Right forelimb (tissue), 1 donor: ENCODE data around the gene EFCAB9.
A peak's percentile ranks its signal among the peaks of the same experiment; 100 is the strongest.

Source experiments
- DNase-seq: peaks from one replicate; pipeline ENCODE4 v3.0.0-alpha.2; 2018

EFCAB9 gene

GRCh38 chr5:172166030-172166826 is 27.7 kb upstream of the EFCAB9 start:
- DNase-seq: no peak

- DNase-seq: no peak
These were observed 26.1 kb upstream of the EFCAB9 start for GRCh38 chr5:172167895-172168294.

- DNase-seq: no peak
These were observed 25.7 kb upstream of the EFCAB9 start for GRCh38 chr5:172168311-172168710.

GRCh38 chr5:172169216-172169615 is 24.8 kb upstream of the EFCAB9 start:
- DNase-seq: no peak

DNA sequence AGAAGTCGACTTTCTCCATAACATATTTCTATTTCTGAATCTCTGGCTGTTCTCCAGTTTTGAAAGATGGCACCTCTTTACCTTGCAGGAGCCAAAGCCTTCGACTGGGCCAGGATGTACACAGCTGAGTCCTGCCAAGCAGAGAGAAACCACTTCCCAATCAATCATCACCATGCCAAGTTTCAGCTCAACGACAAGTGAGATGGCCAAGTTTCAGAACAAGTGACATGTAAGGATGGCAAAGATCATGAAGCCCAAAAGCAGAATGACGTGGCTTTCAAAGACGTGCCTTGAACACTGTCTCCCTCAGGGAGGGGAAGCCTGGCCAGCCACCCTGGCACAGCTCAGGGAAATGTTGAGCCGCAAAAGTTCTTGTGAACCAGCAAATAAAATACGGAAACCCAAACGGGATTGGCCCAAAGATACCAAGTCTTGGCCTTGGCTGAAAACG is 23.7 kb upstream of the EFCAB9 start:
- DNase-seq: no peak

DNA sequence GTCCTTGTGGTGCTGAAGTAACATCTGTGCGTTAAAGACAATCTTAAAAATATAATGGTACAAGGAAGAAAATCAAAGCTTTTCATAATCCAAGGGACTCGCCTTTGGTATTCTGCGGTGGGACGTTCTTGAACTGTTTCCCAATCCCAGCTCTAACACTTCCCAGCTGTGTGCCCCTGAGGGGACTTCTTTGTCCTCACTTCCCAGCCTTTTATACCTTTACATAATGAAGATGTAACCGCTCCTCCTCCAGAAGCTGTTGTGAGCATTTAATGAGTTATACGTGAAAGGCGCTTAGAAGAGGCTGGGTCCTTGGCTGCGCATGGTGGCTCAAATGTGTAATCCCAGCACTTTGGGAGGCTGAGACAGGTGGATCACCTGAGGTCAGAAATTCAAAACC is 22.9 kb upstream of the EFCAB9 start:
- no peak for DNase-seq

DNA sequence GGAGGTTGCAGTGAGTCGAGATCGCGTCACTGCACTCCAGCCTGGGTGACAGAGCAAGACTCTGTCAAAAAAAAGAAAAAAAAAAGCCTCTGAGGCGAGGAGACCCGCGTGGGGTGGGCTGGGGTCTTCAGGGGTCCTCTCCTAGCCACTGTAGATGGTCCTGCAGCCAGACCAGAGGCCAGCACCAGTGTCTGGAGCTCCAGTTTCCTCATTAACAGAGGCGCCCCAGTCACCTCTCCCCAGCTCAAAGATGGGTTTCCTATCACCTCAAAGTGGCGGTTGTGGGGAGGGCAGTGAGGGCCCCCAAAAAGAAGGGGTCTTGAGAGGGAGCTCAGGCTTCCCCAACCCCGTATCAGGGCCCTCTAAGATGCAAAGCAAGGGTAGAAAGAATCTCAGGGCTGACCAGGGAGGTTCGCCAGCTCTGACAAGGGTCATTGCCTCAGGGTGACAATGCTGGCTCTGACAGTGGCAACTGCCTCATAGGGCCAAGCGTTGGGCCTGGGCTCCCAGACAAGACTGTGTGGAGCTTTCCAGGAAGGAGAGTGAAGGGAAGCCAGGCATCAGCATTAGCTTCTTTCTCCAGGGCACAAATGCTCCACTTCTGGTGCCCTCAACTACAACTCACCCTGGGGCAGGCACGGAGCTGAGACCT is 20.9 kb upstream of the EFCAB9 start:
- DNase-seq: no peak

- DNase-seq: no peak
These were observed 20.3 kb upstream of the EFCAB9 start for GRCh38 chr5:172173564-172174153.

DNA sequence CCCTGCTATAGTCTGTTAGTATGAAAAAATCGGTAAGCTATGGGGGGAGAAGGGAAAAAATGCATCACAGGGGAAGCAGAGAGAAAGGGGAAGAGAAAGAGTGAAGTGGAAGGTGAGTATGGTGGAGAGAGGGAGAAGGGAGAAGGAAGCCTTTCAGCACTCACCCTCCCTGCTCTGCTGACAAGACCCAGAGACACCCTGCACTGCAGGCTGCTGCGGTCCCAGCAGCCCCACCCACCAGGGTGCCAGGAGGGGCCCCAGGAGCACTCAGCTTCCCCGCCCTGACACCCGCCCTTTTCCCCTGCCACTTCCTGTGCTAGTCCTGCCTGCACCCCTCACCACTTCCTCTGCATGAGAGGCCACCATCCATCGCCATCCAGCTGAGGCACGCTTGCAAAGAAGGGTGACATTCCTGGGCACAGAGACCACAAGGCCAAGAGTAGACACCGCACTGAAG is 18.7 kb upstream of the EFCAB9 start:
- no peak for DNase-seq

- DNase-seq: no peak
These were observed 16.8 kb upstream of the EFCAB9 start for GRCh38 chr5:172177176-172177575.

GRCh38 chr5:172178301-172178987 is 15.5 kb upstream of the EFCAB9 start:
- no peak for DNase-seq

DNA sequence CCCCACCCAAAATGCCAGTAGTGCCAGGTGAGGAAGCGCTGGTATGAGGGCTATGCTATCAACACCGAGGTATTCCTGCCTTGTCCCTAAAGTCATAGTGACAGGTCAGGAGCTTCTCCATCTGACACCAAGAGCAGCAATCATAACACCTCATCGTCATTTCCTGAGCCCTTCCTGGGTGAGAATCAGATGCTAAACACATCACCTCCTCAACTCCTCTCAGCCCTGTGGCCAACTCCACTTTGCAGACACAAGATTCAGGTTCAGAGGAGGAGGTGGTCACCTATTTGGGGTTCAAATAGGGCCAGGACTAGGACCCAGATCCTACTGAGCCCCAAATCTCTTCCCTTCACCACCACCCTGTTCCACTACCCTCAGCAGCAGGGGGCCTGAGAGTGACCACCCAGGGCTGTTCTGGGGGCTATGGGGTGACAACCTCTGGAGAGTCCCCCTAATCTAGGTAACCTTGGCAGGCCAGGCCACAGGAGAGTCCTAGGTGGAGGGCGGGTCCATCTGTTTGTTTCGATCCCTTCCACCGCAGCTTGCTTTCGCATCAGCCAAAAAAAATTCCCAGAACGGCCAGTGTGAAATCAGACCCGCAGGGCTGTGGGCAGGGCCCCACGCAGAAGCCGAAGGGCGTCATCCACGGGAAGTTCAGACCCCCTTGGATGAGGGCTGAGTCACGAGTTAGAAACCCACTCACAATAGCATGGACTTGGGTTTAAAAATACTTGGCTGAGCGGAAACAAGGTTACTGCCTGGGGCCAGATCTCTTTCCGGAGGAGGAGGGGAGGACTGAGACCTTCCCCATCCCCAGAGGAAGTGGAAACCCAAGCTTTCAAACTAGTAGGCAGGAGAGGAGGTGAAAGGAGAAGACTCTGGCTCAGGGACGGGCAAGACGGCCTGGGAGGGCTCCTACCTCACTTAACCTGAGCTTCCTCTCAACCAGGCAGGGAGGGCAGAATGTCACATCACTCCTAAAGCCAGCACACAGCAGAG is 14.7 kb upstream of the EFCAB9 start:
- DNase-seq: no peak

- DNase-seq: no peak
These were observed 13.0 kb upstream of the EFCAB9 start for GRCh38 chr5:172180936-172181335.

GRCh38 chr5:172182291-172182690 is 11.7 kb upstream of the EFCAB9 start:
- no peak for DNase-seq

DNA sequence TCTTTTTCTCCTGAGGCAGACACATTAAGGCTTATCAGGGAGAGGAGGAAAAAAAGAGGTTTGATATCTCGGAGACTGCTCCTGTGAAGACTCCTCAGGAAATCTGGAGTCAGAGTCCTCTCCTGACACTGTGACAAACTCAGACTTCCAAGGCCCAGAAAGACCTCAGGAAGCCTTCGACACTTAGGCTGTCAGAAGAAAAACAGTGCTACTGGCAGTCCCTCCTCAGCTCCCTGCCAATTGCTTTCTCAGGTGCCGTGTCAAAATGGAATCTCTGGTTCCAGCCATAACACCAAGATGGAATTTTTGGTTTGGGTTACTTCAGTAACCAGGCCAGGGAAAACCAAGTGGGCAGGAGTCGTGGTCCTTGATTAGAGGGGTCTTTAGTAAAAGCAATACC is 10.1 kb upstream of the EFCAB9 start:
- no peak for DNase-seq

GRCh38 chr5:172185096-172185461 is 8.9 kb upstream of the EFCAB9 start:
- no peak for DNase-seq

DNA sequence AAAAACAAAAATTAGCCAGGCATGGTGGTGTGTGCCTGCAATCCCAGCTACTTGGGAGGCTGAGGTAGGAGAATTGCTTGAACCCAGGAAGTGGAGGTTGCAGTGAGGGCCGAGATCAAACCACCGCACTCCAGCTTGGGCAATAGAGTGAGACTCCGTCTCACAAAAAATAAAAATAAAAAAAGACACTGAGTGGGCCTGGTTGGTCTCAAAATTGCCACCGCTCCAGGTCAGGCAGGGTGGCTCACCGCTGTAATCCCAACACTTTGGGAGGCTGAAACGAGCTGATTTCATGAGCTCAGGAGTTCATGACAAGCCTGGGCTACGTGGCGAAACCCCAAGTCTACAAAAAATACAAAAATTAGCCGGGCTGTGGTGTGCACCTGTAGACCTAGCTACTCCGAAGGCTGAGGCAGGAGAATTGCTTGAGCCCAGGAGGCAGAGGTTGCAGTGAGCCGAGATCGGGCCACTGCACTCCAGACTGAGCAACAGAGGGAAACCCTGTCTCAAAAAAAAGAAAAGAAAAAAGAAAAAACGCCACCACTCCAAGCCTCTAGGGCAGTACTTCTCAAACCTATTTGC is 7.8 kb upstream of the EFCAB9 start:
- DNase-seq: no peak

- DNase-seq: no peak
These were observed 6.6 kb upstream of the EFCAB9 start for GRCh38 chr5:172187118-172188032.

DNA sequence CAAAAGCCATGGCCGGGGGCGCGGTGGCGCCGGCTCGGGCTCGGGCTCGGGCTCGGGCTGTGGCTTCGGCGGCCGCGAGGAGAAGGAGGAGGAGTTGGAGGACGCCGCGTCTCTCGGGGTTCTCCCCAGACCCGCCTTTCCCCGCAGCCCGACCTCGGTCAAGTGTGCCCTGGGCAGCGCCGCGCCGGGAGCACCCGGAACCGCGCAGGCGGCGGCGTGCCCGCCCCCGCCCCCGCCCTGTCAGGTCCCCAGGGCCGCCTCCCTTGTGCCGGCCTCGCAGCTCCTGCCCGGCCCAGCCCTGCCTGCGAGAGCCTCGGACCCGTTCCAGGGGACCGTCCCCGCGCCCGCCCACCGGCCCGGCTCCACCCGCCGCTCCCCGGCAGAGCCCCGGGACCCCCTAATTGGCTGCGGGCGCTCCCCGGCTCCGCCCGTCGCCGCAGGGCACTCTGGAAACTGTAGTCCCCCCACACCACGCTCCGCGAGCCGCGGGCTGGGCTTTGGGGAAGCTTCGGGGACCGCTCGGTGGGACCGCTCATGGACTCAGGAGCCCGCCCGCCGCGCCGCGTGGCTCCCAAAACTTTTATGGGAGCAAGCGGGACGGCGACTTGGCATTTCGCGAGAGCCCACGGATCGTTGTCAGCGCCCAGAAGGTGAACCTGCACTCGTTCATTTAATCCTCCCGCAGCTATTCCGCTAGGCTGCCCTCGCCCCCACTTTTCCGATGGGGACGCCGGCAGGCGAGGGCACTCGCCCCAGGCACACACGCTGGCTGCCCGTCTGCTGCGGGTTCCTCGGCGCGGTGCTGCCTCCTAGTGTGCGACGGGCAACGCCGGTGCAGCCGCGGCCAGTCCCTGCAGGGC is 5.7 kb upstream of the EFCAB9 start, which contains the start of gene STK10:
TSS of gene STK10 (minus strand) at position 192 of the 860 bp plus-strand sequence. CDS start at position 10, 182 bp downstream.
- DNase-seq: peak; percentile 95
